Gastrocnemius medialis (tissue), 4 donors: Measurements from ENCODE around the gene CHST11. TPM values are rescaled to one million over a fixed set of nuclear protein-coding genes. Genes with fewer than 3 reads are reported as not detected.

Experiments used
- ATAC-seq, 2 donors: fragments of 150-250 bp; one replicate each; pipeline ENCODE4 v1.9.1; 2016
- DNase-seq, 2 donors: peaks; one replicate each; pipeline ENCODE4 v3.0.0-alpha.2; 2019
- H3K27ac ChIP-seq, 4 donors: fragments of 200-600 bp; sonication (generic); 1 replicate in 1 of 4; 2 replicates in 3 of 4; pipeline ENCODE4 v1.5.1; 2016 to 2018; ENCODE audit warnings: mild to moderate bottlenecking in 2 of 4, moderate library complexity in 1 of 4
- H3K27me3 ChIP-seq, 3 donors: fragments of 200-600 bp; sonication (generic) in 2 of 3; 1 replicate in 1 of 3; 2 replicates in 2 of 3; pipeline versions ENCODE4 v1.5.1 to v1.6.0; 2016 to 2019; ENCODE audit warnings: mild to moderate bottlenecking in 1 of 3, moderate library complexity in 1 of 3
- H3K36me3 ChIP-seq, 2 donors: fragments of 200-600 bp; sonication (generic) in 1 of 2; one replicate each; pipeline ENCODE4 v1.5.1; 2017 to 2018
- H3K4me1 ChIP-seq, 2 donors: fragments of 200-600 bp; sonication (generic) in 1 of 2; one replicate each; pipeline ENCODE4 v1.5.1; 2016 to 2017; ENCODE audit warnings: mild to moderate bottlenecking in 2 of 2
- H3K4me3 ChIP-seq, 4 donors: fragments of 200-600 bp; sonication (generic) in 3 of 4; 1 replicate in 1 of 4; 2 replicates in 3 of 4; pipeline ENCODE4 v1.5.1; 2016 to 2019; ENCODE audit warnings: mild to moderate bottlenecking in 2 of 4
- H3K9me3 ChIP-seq, 3 donors: fragments of 200-600 bp; sonication (generic) in 2 of 3; 1 replicate in 1 of 3; 2 replicates in 2 of 3; pipeline ENCODE4 v1.5.1; 2016 to 2019
- CTCF ChIP-seq, 5 experiments: fragments of 450-650 bp in 3 of 5; fragments of 200-600 bp in 2 of 5; sonication (generic) in 2 of 5; IDR thresholded peaks in 4 of 5; conservative IDR thresholded peaks in 1 of 5; 1 replicate in 4 of 5; 2 replicates in 1 of 5; pipeline ENCODE4 v1.5.1; 2016 to 2019; ENCODE audit warnings: antibody characterized with exemption in 5 of 5, mild to moderate bottlenecking in 3 of 5, moderate library complexity in 3 of 5
- POLR2A ChIP-seq, 2 donors: fragments of 450-650 bp; IDR thresholded peaks; one replicate each; pipeline ENCODE4 v1.6.1; 2017; ENCODE audit warnings: antibody characterized with exemption in 2 of 2, mild to moderate bottlenecking in 2 of 2, moderate library complexity in 2 of 2
- in situ Hi-C, 4 donors: fragments of 200-750 bp; cut with MboI; loops; one replicate each; pipeline versions ENCODE4 v1.15.0 to v1.8.0; 2017; ENCODE audit warnings: low sequenced_read_pairs in 4 of 4
- intact Hi-C: fragments of 100-400 bp; cut with DNase I; formaldehyde crosslinking; loops from one replicate; pipeline ENCODE4 v1.15.1; 2023; ENCODE audit warnings: low total_unique reads
- total RNA-seq, 4 donors: library from RNA; depleted of rRNA; stranded (reverse); fragments of >200 nt; gene quantifications; one replicate each; pipeline versions ENCODE4 v1.1.0 to v1.2.3, GENCODE V29; 2016

The CHST11 gene
- total RNA-seq, 4 donors from 2014 or later: 0.17 to 2.1 (median 1.4) TPM

DNA sequence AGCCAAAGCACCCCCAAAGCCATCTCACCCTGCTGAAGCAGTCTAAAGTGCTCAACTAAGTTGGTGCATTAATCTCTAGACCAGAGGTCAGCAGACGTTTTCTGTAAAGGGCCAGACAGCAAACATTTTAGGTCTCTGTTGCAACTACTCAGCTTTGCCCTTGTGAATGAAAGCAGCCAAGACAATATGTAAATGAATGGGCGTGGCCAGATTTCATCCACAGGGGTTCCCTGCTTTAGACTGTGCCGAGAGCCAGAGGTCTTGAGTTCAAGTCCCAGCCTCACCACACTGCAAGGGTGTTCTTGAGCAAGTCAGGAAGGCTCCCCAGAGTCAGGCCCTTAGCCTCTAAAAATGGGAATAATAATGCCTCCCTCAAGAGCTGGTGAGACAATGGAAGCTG is 166.2 kb downstream of the CHST11 start:
- in situ Hi-C loops (no loop called here), intact Hi-C loops (no loop called here)
- no peak for ATAC-seq
- DNase-seq: no peak
- H3K36me3 ChIP-seq: no peaks in the 10 kb centered on the region
- H3K27me3 ChIP-seq: no peaks in the 10 kb centered on the region
- no peak overlapping the region for H3K27ac ChIP-seq
- no peaks in the 10 kb centered on the region for H3K9me3 ChIP-seq
- no peak overlapping the region for H3K4me3 ChIP-seq
- H3K4me1 ChIP-seq: peaks cover 0 to 1% of the 10 kb centered on the region in 2 donors
- TF ChIP-seq CTCF (IDR thresholded peaks at IDR 0.05 in 4 of 5, conservative IDR thresholded peaks at IDR 0.05 in 1 of 5): no peak
- TF ChIP-seq POLR2A (IDR thresholded peaks at IDR 0.05): no peak

DNA sequence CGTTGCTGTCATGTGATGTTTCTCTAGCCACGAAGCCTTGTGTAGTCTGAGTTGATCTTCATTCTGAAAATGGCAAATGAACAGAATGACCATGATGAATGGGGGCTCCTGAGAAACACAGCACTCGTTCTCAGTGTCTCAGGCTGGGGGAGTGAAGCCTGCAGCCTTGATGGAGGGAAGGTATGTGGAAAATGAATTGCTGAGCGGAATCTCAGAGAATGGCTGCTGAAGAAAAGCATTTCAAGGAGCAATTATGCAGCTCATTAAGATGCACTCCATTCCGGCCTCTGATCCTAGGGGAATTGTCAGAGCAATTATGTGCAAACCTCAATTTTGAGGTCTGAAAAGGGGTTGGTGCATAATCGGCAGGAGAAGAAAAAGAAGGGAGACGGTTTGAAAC is 167.1 kb downstream of the CHST11 start:
- in situ Hi-C loops: no loop called here
- Histone ChIP-seq H3K4me1 (peaks cover 0 to 4% of the 10 kb centered on the region in 2 donors), H3K9me3 (no peaks in the 10 kb centered on the region), H3K27me3 (no peaks in the 10 kb centered on the region), H3K36me3 (no peaks in the 10 kb centered on the region), H3K27ac (no peak overlapping the region), H3K4me3 (no peak overlapping the region)
- intact Hi-C loops: no loop called here
- ATAC-seq (no peak), DNase-seq (no peak)
- TF ChIP-seq CTCF (IDR thresholded peaks at IDR 0.05 in 4 of 5, conservative IDR thresholded peaks at IDR 0.05 in 1 of 5) (no peak), POLR2A (IDR thresholded peaks at IDR 0.05) (no peak)

GRCh38 chr12:104624529-104624928 is 167.8 kb downstream of the CHST11 start:
- Histone ChIP-seq H3K9me3 (no peaks in the 10 kb centered on the region), H3K36me3 (no peaks in the 10 kb centered on the region), H3K4me1 (peaks cover 0 to 4% of the 10 kb centered on the region in 2 donors), H3K4me3 (no peak overlapping the region), H3K27me3 (no peaks in the 10 kb centered on the region), H3K27ac (no peak overlapping the region)
- no peak for DNase-seq
- no peak for ATAC-seq
- TF ChIP-seq CTCF (IDR thresholded peaks at IDR 0.05 in 4 of 5, conservative IDR thresholded peaks at IDR 0.05 in 1 of 5): no peak
- no peak for TF ChIP-seq POLR2A (IDR thresholded peaks at IDR 0.05)
- intact Hi-C loops: no loop called here
- in situ Hi-C loops: no loop called here

DNA sequence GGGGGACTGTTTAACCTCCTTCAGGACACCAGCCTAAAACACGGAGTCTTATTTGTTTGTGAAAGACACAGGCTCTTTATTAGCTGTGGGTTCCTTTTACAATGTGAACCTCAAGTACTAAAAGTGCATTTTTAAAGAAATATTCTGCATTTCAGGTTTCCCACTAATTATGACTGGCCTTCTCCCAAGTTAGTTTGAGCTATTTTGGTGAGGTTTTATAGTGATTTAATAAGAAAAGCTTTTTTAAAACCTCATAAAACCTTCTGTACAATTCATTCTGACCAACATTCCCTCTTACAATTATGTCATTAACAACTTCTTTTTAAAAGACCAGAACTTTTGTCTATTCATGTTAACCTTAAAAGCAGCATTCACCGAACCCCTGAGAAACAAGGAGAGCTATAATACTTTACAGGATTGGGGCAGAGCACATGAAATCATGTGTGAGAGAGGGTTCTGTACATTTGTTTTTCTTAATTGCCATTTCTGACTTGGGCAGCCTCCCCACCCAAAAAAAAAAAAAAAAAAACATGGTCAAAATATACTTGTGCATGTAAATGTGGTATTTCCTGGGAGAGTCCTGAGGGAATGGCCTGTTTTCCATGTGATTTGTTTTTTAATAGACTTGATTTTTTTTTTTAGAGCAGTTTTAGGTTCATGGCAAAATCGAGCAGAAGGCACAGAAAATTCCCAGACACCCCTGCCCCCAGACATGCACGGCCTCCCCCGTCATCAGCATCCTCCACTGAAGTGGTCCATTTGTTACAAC is 169.5 kb downstream of the CHST11 start:
- in situ Hi-C loops (no loop called here), intact Hi-C loops (no loop called here)
- Histone ChIP-seq H3K36me3 (no peaks in the 10 kb centered on the region), H3K4me3 (no peak overlapping the region), H3K9me3 (no peaks in the 10 kb centered on the region), H3K27ac (no peak overlapping the region), H3K4me1 (peaks cover 0 to 11% of the 10 kb centered on the region in 2 donors), H3K27me3 (no peaks in the 10 kb centered on the region)
- DNase-seq: no peak
- TF ChIP-seq CTCF (IDR thresholded peaks at IDR 0.05 in 4 of 5, conservative IDR thresholded peaks at IDR 0.05 in 1 of 5) (no peak), POLR2A (IDR thresholded peaks at IDR 0.05) (no peak)
- no peak for ATAC-seq
